GM12878 (cell line): ENCODE data around the gene CDC42SE2. TPM values are rescaled to one million over a fixed set of nuclear protein-coding genes. Genes with fewer than 3 reads are reported as not detected.
A peak's percentile ranks its signal among the peaks of the same experiment; 100 is the strongest.

Experiments used
- ATAC-seq: fragments of 200-7000 bp; cut with Tn5 transposase; 3 replicates; pipeline ENCODE4 v1.9.1; 2020; ENCODE audit warnings: mild to moderate bottlenecking, moderate library complexity
- BruUV-seq: library from RNA; stranded (reverse); fragments of 400-500 nt; replicated peaks from 2 replicates; lab custom pipeline; 2021; lab: Mats Ljungman, UMichigan
- CTCF ChIA-PET: fragments of 300-600 bp; sonication (Branson Sonifier 250); formaldehyde crosslinking; extraction: SDS; loops from one replicate; lab custom pipeline; 2021; ENCODE audit warnings: inconsistent platforms; lab: Yijun Ruan, JAX
- POLR2A ChIA-PET: fragments of 350-600 bp; formaldehyde crosslinking; extraction: SDS; loops from one replicate; lab custom pipeline; 2021; ENCODE audit warnings: inconsistent platforms; lab: Charles Lee
- RAD21 ChIA-PET: fragments of 300-600 bp; sonication (Branson Sonifier 250); formaldehyde crosslinking; loops from one replicate; lab custom pipeline; 2023; ENCODE audit warnings: antibody characterized with exemption; ENCODE audit not compliant: unreplicated experiment; lab: Charles Lee
- SMC1A ChIA-PET: fragments of 300-600 bp; sonication (Branson Sonifier 250); formaldehyde crosslinking; loops from one replicate; lab custom pipeline; 2023; ENCODE audit not compliant: unreplicated experiment, uncharacterized antibody; lab: Charles Lee
- DNase-seq: peaks from one replicate; pipeline ENCODE4 v3.0.0-alpha.2; 2011; ENCODE audit warnings: low read depth, low spot score
- FAIRE-seq: peaks from 3 replicates; lab custom pipeline; 2011; peaks lifted over from hg19 to GRCh38; lab: Jason Lieb, UNC
- H2AFZ ChIP-seq: 2 replicates; pipeline ENCODE4 v1.6.0; 2011; ENCODE audit warnings: low read depth, low read length, control low read depth; ENCODE audit not compliant: control insufficient read depth
- H3K27ac ChIP-seq: 2 replicates; pipeline ENCODE4 v1.5.1; 2011; ENCODE audit warnings: control low read depth; ENCODE audit not compliant: control insufficient read depth, insufficient read depth
- H3K27me3 ChIP-seq, 2 experiments: replicated peaks in 1 of 2; 2 replicates each; pipeline versions ENCODE4 v1.6.0 to v1.6.1; 2011; ENCODE audit warnings: low read length in 1 of 2; ENCODE audit not compliant: control insufficient read depth in 2 of 2, insufficient read depth in 2 of 2
- H3K36me3 ChIP-seq, 2 experiments: 2 replicates each; pipeline ENCODE4 v1.5.1; 2011; ENCODE audit warnings: low read length in 1 of 2; ENCODE audit not compliant: control insufficient read depth in 2 of 2, insufficient read depth in 2 of 2
- H3K4me1 ChIP-seq: 2 replicates; pipeline ENCODE4 v1.6.1; 2011; ENCODE audit warnings: mild to moderate bottlenecking, low read length, moderate library complexity, mixed read lengths; ENCODE audit not compliant: control insufficient read depth, insufficient read depth
- H3K4me2 ChIP-seq: 2 replicates; pipeline ENCODE4 v1.6.0; 2011; ENCODE audit warnings: control low read depth; ENCODE audit not compliant: control insufficient read depth, insufficient read depth
- H3K4me3 ChIP-seq: fragments of 200-600 bp; sonication (generic); 2 replicates; pipeline ENCODE4 v1.5.1; 2016
- H3K79me2 ChIP-seq: 2 replicates; pipeline ENCODE4 v1.6.0; 2011; ENCODE audit warnings: low read length; ENCODE audit not compliant: control insufficient read depth, insufficient read depth
- H3K9ac ChIP-seq: 2 replicates; pipeline ENCODE4 v1.8.0; 2011; ENCODE audit warnings: low read length, control low read depth, mixed read lengths; ENCODE audit not compliant: control insufficient read depth, insufficient read depth
- H3K9me3 ChIP-seq: replicated peaks from 3 replicates; pipeline ENCODE4 v1.5.1; 2011; ENCODE audit warnings: mild to moderate bottlenecking, low read length; ENCODE audit not compliant: control insufficient read depth, insufficient read depth
- H4K20me1 ChIP-seq: 2 replicates; pipeline ENCODE4 v1.6.0; 2011; ENCODE audit not compliant: control insufficient read depth, insufficient read depth
- BCL11A ChIP-seq: IDR thresholded peaks from 2 replicates; pipeline ENCODE4 v1.6.1; 2011; ENCODE audit warnings: low read depth, low read length
- CEBPB ChIP-seq, 2 experiments: fragments of 150-350 bp in 1 of 2; IDR thresholded peaks; 2 replicates each; pipeline ENCODE4 v1.6.1; 2012 to 2014; ENCODE audit warnings: low read depth in 2 of 2, low read length in 2 of 2, borderline replicate concordance in 1 of 2, inconsistent platforms in 1 of 2
- EGR1 ChIP-seq, 2 experiments: IDR thresholded peaks; 1 replicate in 1 of 2; 2 replicates in 1 of 2; pipeline ENCODE4 v1.6.1; 2011 to 2012; ENCODE audit warnings: low read depth in 2 of 2, low read length in 2 of 2, borderline replicate concordance in 1 of 2, mild to moderate bottlenecking in 1 of 2, moderate library complexity in 1 of 2
- FOXK2 ChIP-seq: fragments of 450-650 bp; IDR thresholded peaks from 2 replicates; pipeline ENCODE4 v1.6.1; 2017; ENCODE audit warnings: mild to moderate bottlenecking, moderate library complexity
- HDGF ChIP-seq: fragments of 450-650 bp; IDR thresholded peaks from 2 replicates; pipeline ENCODE4 v1.6.1; 2016; ENCODE audit warnings: antibody characterized with exemption
- JUND ChIP-seq: IDR thresholded peaks from 2 replicates; pipeline ENCODE4 v1.6.1; 2012; ENCODE audit warnings: low read depth, mild to moderate bottlenecking, low read length, improper control_type of control experiment, moderate library complexity
- POLR2AphosphoS5 ChIP-seq: IDR thresholded peaks from 2 replicates; pipeline ENCODE4 v1.6.1; 2011; ENCODE audit warnings: mild to moderate bottlenecking, low read length, inconsistent platforms
- RUNX3 ChIP-seq: IDR thresholded peaks from 2 replicates; pipeline ENCODE4 v1.6.1; 2012; ENCODE audit warnings: low read length, inconsistent platforms
- SMAD5 ChIP-seq: IDR thresholded peaks from 2 replicates; pipeline ENCODE4 v1.6.1; 2016; ENCODE audit warnings: antibody characterized with exemption, low read depth
- STAT3 ChIP-seq: IDR thresholded peaks from 2 replicates; pipeline ENCODE4 v1.6.1; 2011; ENCODE audit warnings: low read depth, low read length, improper control_type of control experiment
- SUZ12 ChIP-seq: fragments of 200-600 bp; sonication (generic); IDR thresholded peaks from one replicate; pipeline ENCODE4 v1.6.1; 2018; ENCODE audit warnings: antibody characterized with exemption, mild to moderate bottlenecking; ENCODE audit not compliant: unreplicated experiment
- TBL1XR1 ChIP-seq: IDR thresholded peaks from 2 replicates; pipeline ENCODE4 v1.6.1; 2012; ENCODE audit warnings: low read depth, low read length, improper control_type of control experiment
- WGBS: methylation state at CpG from one replicate; pipeline ENCODE4 v1.1.6; 2016; ENCODE audit warnings: low lambda C conversion rate; ENCODE audit not compliant: insufficient replicate concordance, insufficient coverage; ENCODE audit errors: missing lambda C conversion rate; 5-methylcytosine and 5-hydroxymethylcytosine counted together
- in situ Hi-C: fragments of 300-500 bp; cut with MboI; formaldehyde crosslinking; loops from 9 replicates; pipeline ENCODE4 v1.14.3; 2018; ENCODE audit warnings: mixed read lengths
- intact Hi-C: fragments of 100-400 bp; cut with micrococcal nuclease; formaldehyde crosslinking; loops from one replicate; pipeline ENCODE4 v1.14.2; 2022; ENCODE audit not compliant: unreplicated experiment
- polyA plus RNA-seq, 11 experiments: library from polyadenylated mRNA; depleted of rRNA in 4 of 11; unstranded in 6 of 11; stranded (reverse) in 5 of 11; fragments of >200 nt; fragmentation: Nextera tagmentation in 4 of 11; fragmentation: Illumina TruSeq in 1 of 11; extraction: Ambion mirVana in 4 of 11; extraction: Trizol in 1 of 11; gene quantifications; 1 replicate in 1 of 11; 2 replicates in 10 of 11; pipeline versions ENCODE4 v1.2.1 to v1.2.3, GENCODE V29; 2011 to 2016; ENCODE audit warnings: inconsistent platforms in 2 of 11, missing spikeins in 2 of 11, low read depth in 1 of 11
- total RNA-seq, 4 experiments: library from RNA; depleted of rRNA in 3 of 4; stranded (reverse); fragments of >200 nt in 3 of 4; fragmentation: Illumina TruSeq in 1 of 4; extraction: Trizol in 1 of 4; gene quantifications; 2 replicates each; pipeline versions ENCODE4 v1.2.1 to v1.2.3, GENCODE V29; 2013 to 2021
- TF ChIP-seq, protein P1 (sequence below): fragments of 450-650 bp; IDR thresholded peaks from 2 replicates; pipeline ENCODE4 v1.6.1; 2017; ENCODE audit warnings: low read depth, mild to moderate bottlenecking, moderate library complexity

Gene CDC42SE2
- total and polyA plus RNA-seq, 10 of the 15 experiments (the other 5 are each of a cell fraction or from before 2014, with no cell fraction given) = 57.0 to 148 (median 80.3) TPM

DNA sequence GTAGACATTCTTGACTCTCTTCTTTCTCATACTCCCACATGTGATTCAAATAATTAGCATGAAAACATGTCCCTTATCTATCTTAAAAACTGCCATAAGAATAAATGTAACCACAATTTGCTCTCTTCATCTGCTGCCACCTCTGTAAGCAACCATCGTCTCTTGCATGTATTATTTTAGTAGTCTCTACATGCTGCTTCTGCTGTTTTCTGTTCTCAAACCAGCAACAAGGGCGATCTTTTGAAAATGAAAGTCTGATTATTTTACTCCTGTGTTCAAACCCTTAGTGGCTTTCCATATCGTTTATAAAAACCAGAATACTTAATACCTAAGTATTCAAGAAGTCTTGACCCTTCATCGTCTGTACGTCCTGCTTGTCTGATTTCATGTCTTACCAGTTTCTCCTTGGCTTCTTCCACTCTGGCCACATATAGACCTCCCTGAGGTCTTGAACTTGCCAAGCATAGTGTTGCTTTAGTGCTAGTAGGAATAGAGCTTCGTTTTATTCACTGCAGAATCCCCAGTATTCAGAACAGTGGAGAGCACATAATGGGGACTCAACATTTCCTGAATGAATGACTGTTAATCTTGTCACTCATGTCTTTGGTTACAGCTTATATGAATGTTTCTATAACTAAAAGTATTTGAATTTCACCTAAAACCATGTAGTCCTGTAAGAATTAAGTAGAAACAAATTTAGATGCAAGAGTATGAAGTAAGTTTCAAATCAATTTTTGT is 10.6 kb downstream of the CDC42SE2 start:
- TSS peak; percentile 3 for BruUV-seq
- Histone ChIP-seq H3K4me3 (peak overlapping the region; percentile 57), H3K9ac (peak overlapping the region; percentile 2), H3K27me3 (no peaks in the 10 kb centered on the region), H3K4me1 (peaks cover 41% of the 10 kb centered on the region), H3K27ac (peak overlapping the region; percentile 76), H3K9me3 (no peaks in the 10 kb centered on the region)
- peak; percentile 7 for ATAC-seq
- intact Hi-C loops = loop anchor here (10.0 kb wide), 2 partner anchors 50 to 520 kb away; partner anchors contain the start of gene FNIP1
- TF ChIP-seq TBL1XR1 (0 out of 2 replicates have a peak, but pooled peaks have one; percentile 3), FOXK2 (no peak), RUNX3 (0 out of 2 replicates have a peak, but pooled peaks have one; percentile 9)
- TF ChIP-seq, all 136 proteins: peak for 2
- RAD21 ChIA-PET = interaction anchor here (0.7 to 16.1 kb wide), 7 partner anchors 9 to 109 kb away, joined by 3 to 302 read pairs (median 15); partner anchors contain the start of gene CDC42SE2
- SMC1A ChIA-PET = interaction anchor here (0.6 to 41.3 kb wide), 9 partner anchors 13 to 127 kb away, joined by 3 to 1218 read pairs (median 5); partner anchors contain the start of gene CDC42SE2
- Histone ChIP-seq H3K36me3 (peaks cover 0 to 3% of the 10 kb centered on the region in 2 experiments; a peak in 1 of 4 replicates), H2AFZ (no peak overlapping the region), H3K79me2 (peaks cover 97% of the 10 kb centered on the region), H3K4me2 (peak overlapping the region; percentile 91), H4K20me1 (no peaks in the 10 kb centered on the region)
- FAIRE-seq (no peak), DNase-seq (no peak)
- CTCF ChIA-PET = interaction anchor here (1.1 to 1.6 kb wide), 2 partner anchors 108 to 109 kb away, joined by 3 to 4 read pairs; no protein-coding TSS in a partner anchor
- in situ Hi-C loops = no loop called here
- POLR2A ChIA-PET = interaction anchor here (0.7 to 6.5 kb wide), 8 partner anchors 9 to 156 kb away, joined by 3 to 47 read pairs (median 4); partner anchors contain the start of gene CDC42SE2
- WGBS = under 1% methylated on average over 6 of the region's 6 CpGs

GRCh38 chr5:131276072-131276471 is 12.2 kb downstream of the CDC42SE2 start:
- Histone ChIP-seq H3K9me3 (no peaks in the 10 kb centered on the region), H3K4me3 (no peak overlapping the region), H2AFZ (no peak overlapping the region), H3K36me3 (peaks cover 0 to 3% of the 10 kb centered on the region in 2 experiments; a peak in 1 of 4 replicates), H3K4me2 (peak overlapping the region; percentile 20; the same call in 1 of the 2 replicates), H3K79me2 (peaks cover 97% of the 10 kb centered on the region), H3K4me1 (peaks cover 51% of the 10 kb centered on the region), H4K20me1 (no peaks in the 10 kb centered on the region), H3K9ac (no peak overlapping the region), H3K27me3 (no peaks in the 10 kb centered on the region), H3K27ac (peak overlapping the region; percentile 14)
- POLR2A ChIA-PET = interaction anchor here (0.7 to 6.5 kb wide), 14 partner anchors 9 to 106 kb away, joined by 3 to 47 read pairs (median 6); partner anchors contain the start of gene CDC42SE2
- DNase-seq = no peak
- CTCF ChIA-PET = interaction anchor here (0.7 to 0.9 kb wide), 4 partner anchors 11 to 113 kb away, joined by 3 to 4 read pairs (median 4); no protein-coding TSS in a partner anchor
- WGBS = 0% methylated on average over 3 of the region's 6 CpGs
- SMC1A ChIA-PET = interaction anchor here (0.7 to 41.3 kb wide), 11 partner anchors 9 to 212 kb away, joined by 3 to 1218 read pairs (median 5); partner anchors contain the start of gene CDC42SE2
- intact Hi-C loops (loop anchor here (10.0 kb wide), 2 partner anchors 49 to 519 kb away; partner anchors contain the start of gene FNIP1), in situ Hi-C loops (no loop called here)
- no peak for FAIRE-seq
- peak; percentile 20 for ATAC-seq
- no TSS peak for BruUV-seq
- RAD21 ChIA-PET = interaction anchor here (0.6 to 16.1 kb wide), 14 partner anchors 11 to 160 kb away, joined by 3 to 302 read pairs (median 3); partner anchors contain the start of genes CDC42SE2 and HINT1
- TF ChIP-seq CEBPB (IDR thresholded peaks at IDR 0.05; ENCODE audit: borderline replicate concordance in 1 of 2, low read depth in 2 of 2, low read length in 2 of 2) = no peak
- TF ChIP-seq, protein P1, sequence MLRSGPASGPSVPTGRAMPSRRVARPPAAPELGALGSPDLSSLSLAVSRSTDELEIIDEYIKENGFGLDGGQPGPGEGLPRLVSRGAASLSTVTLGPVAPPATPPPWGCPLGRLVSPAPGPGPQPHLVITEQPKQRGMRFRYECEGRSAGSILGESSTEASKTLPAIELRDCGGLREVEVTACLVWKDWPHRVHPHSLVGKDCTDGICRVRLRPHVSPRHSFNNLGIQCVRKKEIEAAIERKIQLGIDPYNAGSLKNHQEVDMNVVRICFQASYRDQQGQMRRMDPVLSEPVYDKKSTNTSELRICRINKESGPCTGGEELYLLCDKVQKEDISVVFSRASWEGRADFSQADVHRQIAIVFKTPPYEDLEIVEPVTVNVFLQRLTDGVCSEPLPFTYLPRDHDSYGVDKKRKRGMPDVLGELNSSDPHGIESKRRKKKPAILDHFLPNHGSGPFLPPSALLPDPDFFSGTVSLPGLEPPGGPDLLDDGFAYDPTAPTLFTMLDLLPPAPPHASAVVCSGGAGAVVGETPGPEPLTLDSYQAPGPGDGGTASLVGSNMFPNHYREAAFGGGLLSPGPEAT = peak; percentile 32; the same call in 1 of the 2 replicates
- TF ChIP-seq POLR2AphosphoS5 = no peak
- TF ChIP-seq SMAD5 = no peak
- TF ChIP-seq SUZ12 = no peak
- TF ChIP-seq STAT3 = no peak
- peak in 1 of 2 experiments; percentile 45; a peak in 1 of 3 replicates for TF ChIP-seq EGR1 (IDR thresholded peaks at IDR 0.05; ENCODE audit: borderline replicate concordance in 1 of 2, low read depth in 2 of 2, low read length in 2 of 2)
- TF ChIP-seq BCL11A = no peak
- TF ChIP-seq JUND = no peak
- TF ChIP-seq HDGF = 0 out of 2 replicates have a peak, but pooled peaks have one; percentile 21
